GM13977 (cell line): ENCODE data around the gene ARL16.

Experiments used
- DNase-seq: peaks from one replicate; pipeline ENCODE4 v3.0.0; 2012; ENCODE audit warnings: low spot score
- in situ Hi-C: fragments of 300-500 bp; cut with MboI; formaldehyde crosslinking; loops from one replicate; pipeline ENCODE4 v1.12.0; 2022; ENCODE audit warnings: low sequenced_read_pairs, low pct_unique_long_range_greater_than_20kb, mixed read lengths, inconsistent platforms; ENCODE audit not compliant: unreplicated experiment
- TF ChIP-seq, protein P1 (sequence below): IDR thresholded peaks from 2 replicates; pipeline ENCODE4 v1.5.1; 2012; ENCODE audit warnings: mild to moderate bottlenecking, control low read depth; ENCODE audit not compliant: insufficient read depth; ENCODE audit errors: extremely low read depth, missing control alignments

The ARL16 gene

GRCh38 chr17:81648013-81648706, 35.4 kb downstream of the ARL16 start:
- TF ChIP-seq, protein P1, sequence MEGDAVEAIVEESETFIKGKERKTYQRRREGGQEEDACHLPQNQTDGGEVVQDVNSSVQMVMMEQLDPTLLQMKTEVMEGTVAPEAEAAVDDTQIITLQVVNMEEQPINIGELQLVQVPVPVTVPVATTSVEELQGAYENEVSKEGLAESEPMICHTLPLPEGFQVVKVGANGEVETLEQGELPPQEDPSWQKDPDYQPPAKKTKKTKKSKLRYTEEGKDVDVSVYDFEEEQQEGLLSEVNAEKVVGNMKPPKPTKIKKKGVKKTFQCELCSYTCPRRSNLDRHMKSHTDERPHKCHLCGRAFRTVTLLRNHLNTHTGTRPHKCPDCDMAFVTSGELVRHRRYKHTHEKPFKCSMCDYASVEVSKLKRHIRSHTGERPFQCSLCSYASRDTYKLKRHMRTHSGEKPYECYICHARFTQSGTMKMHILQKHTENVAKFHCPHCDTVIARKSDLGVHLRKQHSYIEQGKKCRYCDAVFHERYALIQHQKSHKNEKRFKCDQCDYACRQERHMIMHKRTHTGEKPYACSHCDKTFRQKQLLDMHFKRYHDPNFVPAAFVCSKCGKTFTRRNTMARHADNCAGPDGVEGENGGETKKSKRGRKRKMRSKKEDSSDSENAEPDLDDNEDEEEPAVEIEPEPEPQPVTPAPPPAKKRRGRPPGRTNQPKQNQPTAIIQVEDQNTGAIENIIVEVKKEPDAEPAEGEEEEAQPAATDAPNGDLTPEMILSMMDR = no peak
- DNase-seq = no peak
- in situ Hi-C loops = no loop called here

- TF ChIP-seq, protein P1 = no peak
- DNase-seq = no peak
- in situ Hi-C loops = no loop called here
Measured at GRCh38 chr17:81647640-81648012, 36.0 kb downstream of the ARL16 start.

DNA sequence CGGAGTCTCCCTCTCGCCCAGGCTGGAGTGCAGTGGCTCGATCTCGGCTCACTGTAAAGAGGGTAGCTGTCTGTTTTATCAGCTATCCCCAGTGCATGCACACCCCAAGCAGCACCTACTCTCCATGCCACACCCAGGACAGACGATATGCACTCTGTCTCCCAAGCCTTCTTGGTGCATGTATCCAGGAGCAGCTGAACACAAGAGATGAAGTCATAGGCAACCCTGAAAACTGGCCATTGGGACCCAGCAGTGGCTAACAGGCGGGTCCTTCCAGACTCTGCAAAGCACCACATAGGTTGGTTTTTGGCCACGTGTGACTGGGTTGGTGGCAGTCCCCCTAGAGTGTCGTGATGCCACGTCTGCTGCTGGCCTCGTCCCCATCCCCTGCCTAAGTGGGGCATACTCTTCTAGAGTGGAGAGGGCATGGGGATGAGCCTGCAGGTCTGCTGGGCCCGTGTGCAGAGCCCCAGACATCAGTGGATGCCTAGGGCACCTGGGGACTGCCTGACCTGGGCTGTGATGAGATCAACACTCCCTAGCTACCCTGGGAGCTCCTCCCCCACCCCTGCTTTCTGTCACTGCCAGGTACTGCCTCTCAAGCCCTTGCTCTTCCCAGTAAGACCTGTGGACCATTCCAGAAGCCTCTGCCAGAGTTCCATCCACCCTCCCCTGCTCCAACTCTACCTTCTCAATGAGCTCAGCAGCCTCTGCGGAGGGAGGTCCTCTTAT, 36.6 kb downstream of the ARL16 start:
- TF ChIP-seq, protein P1 = no peak
- in situ Hi-C loops = no loop called here
- DNase-seq = no peak

DNA sequence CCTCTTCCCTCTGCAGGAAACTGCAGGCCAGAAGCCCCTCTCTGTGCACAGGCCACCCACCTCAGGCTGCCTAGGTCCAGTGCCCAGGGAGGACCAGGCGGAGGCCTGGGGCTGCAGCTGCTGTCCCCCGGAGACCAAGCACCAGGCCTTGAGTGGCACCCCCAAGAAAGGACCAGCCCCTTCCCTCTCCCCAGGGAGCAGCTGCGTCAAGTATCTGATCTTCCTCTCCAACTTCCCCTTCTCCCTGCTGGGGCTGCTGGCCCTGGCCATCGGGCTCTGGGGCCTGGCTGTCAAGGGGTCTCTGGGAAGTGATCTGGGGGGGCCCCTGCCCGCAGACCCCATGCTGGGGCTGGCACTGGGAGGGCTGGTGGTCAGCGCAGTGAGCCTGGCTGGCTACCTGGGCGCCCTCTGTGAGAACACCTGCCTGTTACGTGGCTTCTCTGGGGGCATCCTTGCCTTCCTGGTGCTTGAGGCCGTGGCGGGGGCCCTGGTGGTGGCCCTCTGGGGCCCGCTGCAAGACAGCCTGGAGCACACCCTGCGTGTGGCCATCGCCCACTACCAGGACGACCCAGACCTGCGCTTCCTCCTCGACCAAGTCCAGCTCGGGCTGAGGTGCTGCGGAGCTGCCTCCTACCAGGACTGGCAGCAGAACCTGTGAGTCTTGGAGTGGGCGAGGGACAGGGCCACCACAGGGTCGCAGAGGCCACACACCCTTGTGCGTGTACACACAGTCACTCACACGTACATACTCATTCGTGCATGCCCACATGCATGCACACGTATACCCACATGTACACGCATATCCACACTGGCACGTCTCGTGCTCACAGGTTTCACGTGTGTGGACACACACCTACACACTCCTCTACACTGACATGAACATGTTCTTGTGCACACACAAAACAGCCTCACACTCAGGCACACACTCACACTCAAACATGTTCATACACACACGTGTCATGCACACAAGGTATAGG, 38.3 kb downstream of the ARL16 start:
- in situ Hi-C loops = no loop called here
- DNase-seq = no peak
- TF ChIP-seq, protein P1 = no peak

- no peak for DNase-seq
- TF ChIP-seq, protein P1 = no peak
- in situ Hi-C loops = no loop called here
Measured at GRCh38 chr17:81644496-81644895, 39.1 kb downstream of the ARL16 start.

DNA sequence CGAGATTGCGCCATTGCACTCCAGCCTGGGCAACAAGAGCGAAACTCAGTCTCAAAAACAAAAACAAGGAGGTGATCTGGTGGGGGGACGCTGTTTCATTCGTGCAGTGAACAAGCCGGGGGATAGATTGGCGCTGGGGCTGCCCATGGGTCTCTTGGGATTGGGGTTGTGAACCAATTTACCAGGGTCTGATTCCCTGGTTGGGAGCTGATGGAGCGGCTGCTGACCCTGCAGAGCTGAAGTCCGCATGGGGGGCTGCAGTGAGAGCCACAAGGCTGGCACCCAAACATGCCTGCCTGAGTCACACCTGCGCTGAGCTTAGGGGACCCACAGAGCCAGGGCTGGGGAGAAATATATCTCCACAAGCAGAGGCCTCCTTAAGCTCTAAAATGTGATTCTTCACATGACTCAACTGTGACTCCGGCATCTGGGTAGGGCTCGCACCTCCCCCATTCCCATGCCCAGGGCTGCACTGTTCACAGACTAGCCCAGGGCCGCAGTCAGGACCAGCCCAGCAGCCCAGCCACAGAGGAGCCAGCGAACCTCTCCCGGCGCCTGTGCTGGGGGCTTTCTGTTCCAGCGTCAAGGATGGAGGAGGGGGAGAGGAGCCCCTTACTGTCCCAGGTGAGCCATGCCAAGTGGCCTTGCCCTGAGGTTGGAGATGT, 41.6 kb downstream of the ARL16 start:
- DNase-seq = no peak

More for the DNA sequence above, 41.6 kb downstream of the ARL16 start:
- TF ChIP-seq, protein P1 = no peak
- in situ Hi-C loops = no loop called here
